SH-SY5Y (cell line): ENCODE results near the gene RNF175.

Experiments
- GATA2 ChIP-seq: IDR thresholded peaks from 2 replicates; pipeline ENCODE4 v1.6.1; 2011; ENCODE audit warnings: mild to moderate bottlenecking, low read depth, low read length
- GATA3 ChIP-seq: IDR thresholded peaks from 2 replicates; pipeline ENCODE4 v1.6.1; 2011; ENCODE audit warnings: low read depth, mild to moderate bottlenecking, low read length, moderate library complexity

- no peak for TF ChIP-seq GATA2
- TF ChIP-seq GATA3 = no peak
These were observed 82.8 kb downstream of the RNF175 start for GRCh38 chr4:153676984-153677383.
